ENCODE data around the gene LRTM2.

DNA sequence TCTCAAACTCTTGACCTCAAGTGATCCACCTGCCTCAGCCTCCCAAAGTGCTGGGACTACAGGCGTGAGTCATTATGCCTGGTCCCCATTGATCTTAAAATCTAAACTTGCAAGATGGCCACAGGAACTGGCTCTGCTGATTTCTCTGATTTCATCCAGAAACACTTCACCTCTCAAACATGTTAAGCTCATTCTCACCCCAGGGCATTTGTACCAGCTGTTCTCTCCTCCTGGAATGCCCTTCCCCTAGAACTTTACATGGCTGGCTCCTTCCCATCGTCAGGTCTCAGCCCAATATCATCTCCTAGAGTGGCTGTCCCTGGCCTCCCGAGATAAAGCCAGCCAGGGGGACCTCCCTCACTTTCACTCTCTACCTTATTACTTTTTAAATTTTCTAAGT lies 5.3 kb upstream of the LRTM2 start:
- no peak for TF ChIP-seq SPI1 (IDR thresholded peaks at IDR 0.05; ENCODE audit: low read depth, low read length)
- TF ChIP-seq POLR2AphosphoS5 (IDR thresholded peaks at IDR 0.05; ENCODE audit: low read depth, low read length): no peak
